IMR-90 (cell line): Measurements from ENCODE around the gene HADHA. TPM values are rescaled to one million over a fixed set of nuclear protein-coding genes. Genes with fewer than 3 reads are reported as not detected.

ENCODE experiments used
- ATAC-seq: fragments of 200-7000 bp; cut with Tn5 transposase; 2 replicates; pipeline ENCODE4 v1.9.1; 2020; ENCODE audit warnings: low read depth, mild to moderate bottlenecking, moderate library complexity
- BruUV-seq: library from RNA; stranded (reverse); fragments of 400-500 nt; replicated peaks from 2 replicates; lab custom pipeline; 2021; lab: Mats Ljungman, UMichigan
- CTCF ChIA-PET: fragments of 300-600 bp; formaldehyde crosslinking; extraction: SDS; loops from one replicate; lab custom pipeline; 2021; ENCODE audit warnings: antibody characterized with exemption; lab: Yijun Ruan, JAX
- POLR2A ChIA-PET: fragments of 300-600 bp; sonication (Branson Sonifier 250); formaldehyde crosslinking; loops from one replicate; lab custom pipeline; 2022; ENCODE audit warnings: antibody characterized with exemption; ENCODE audit not compliant: unreplicated experiment; lab: Charles Lee
- DNase-seq: peaks from one replicate; pipeline ENCODE4 v3.0.0; 2013
- H2AFZ ChIP-seq: replicated peaks from 2 replicates; pipeline ENCODE3; 2013; ENCODE audit warnings: low read length, mild to moderate bottlenecking; ENCODE audit not compliant: poor library complexity
- H2AK5ac ChIP-seq: 2 replicates; pipeline ENCODE4 v1.6.1; 2013; ENCODE audit warnings: low read depth, low read length, inconsistent platforms
- H2AK9ac ChIP-seq: replicated peaks from 2 replicates; pipeline ENCODE3; 2013; ENCODE audit warnings: mild to moderate bottlenecking, low read depth, low read length, moderate library complexity; ENCODE audit not compliant: poor library complexity
- H2BK120ac ChIP-seq: 2 replicates; pipeline ENCODE4 v1.6.1; 2013; ENCODE audit warnings: low read depth, low read length, inconsistent platforms
- H2BK15ac ChIP-seq: 3 replicates; pipeline ENCODE4 v1.6.1; 2013; ENCODE audit warnings: low read depth, low read length, inconsistent platforms
- H2BK20ac ChIP-seq: 2 replicates; pipeline ENCODE4 v1.6.1; 2013; ENCODE audit warnings: low read depth, mild to moderate bottlenecking, inconsistent platforms, low read length, moderate library complexity
- H2BK5ac ChIP-seq: 2 replicates; pipeline ENCODE4 v1.6.1; 2013; ENCODE audit warnings: mild to moderate bottlenecking, low read depth, low read length, inconsistent platforms; ENCODE audit not compliant: poor library complexity, severe bottlenecking
- H3K14ac ChIP-seq: replicated peaks from 2 replicates; pipeline ENCODE4 v1.6.1; 2013; ENCODE audit warnings: low read depth, low read length, inconsistent platforms
- H3K18ac ChIP-seq: 2 replicates; pipeline ENCODE4 v1.6.1; 2013; ENCODE audit warnings: low read depth, low read length, control low read depth
- H3K23ac ChIP-seq: 2 replicates; pipeline ENCODE4 v1.6.1; 2013; ENCODE audit warnings: low read depth, low read length, inconsistent platforms
- H3K27ac ChIP-seq: 2 replicates; pipeline ENCODE4 v1.5.1; 2013; ENCODE audit warnings: mild to moderate bottlenecking, control low read depth, low read length; ENCODE audit not compliant: insufficient read depth
- H3K27me3 ChIP-seq: 2 replicates; pipeline ENCODE4 v1.6.1; 2013; ENCODE audit warnings: low read length; ENCODE audit not compliant: control insufficient read depth, insufficient read depth
- H3K36me3 ChIP-seq: 2 replicates; pipeline ENCODE4 v1.6.1; 2013; ENCODE audit warnings: low read length, mixed read lengths; ENCODE audit not compliant: control insufficient read depth, insufficient read depth
- H3K4ac ChIP-seq: 2 replicates; pipeline ENCODE4 v1.6.1; 2013; ENCODE audit warnings: low read depth, low read length, inconsistent platforms
- H3K4me1 ChIP-seq: 2 replicates; pipeline ENCODE4 v1.6.1; 2013; ENCODE audit warnings: low read length, mixed read lengths; ENCODE audit not compliant: control insufficient read depth, insufficient read depth
- H3K4me2 ChIP-seq: 2 replicates; pipeline ENCODE4 v1.6.1; 2013; ENCODE audit warnings: low read depth, mild to moderate bottlenecking, control low read depth, low read length, moderate library complexity
- H3K4me3 ChIP-seq: 2 replicates; pipeline ENCODE4 v1.5.1; 2013; ENCODE audit warnings: low read depth, mild to moderate bottlenecking, control low read depth, low read length, moderate library complexity; ENCODE audit not compliant: insufficient read depth
- H3K56ac ChIP-seq: 2 replicates; pipeline ENCODE4 v1.6.1; 2013; ENCODE audit warnings: low read length, inconsistent platforms; ENCODE audit not compliant: insufficient read depth; ENCODE audit errors: extremely low read depth
- H3K79me1 ChIP-seq, 2 experiments: 2 replicates each; pipeline ENCODE4 v1.6.1; 2013; ENCODE audit warnings: low read length in 2 of 2, inconsistent platforms in 1 of 2, low read depth in 1 of 2
- H3K9ac ChIP-seq: 2 replicates; pipeline ENCODE4 v1.6.1; 2013; ENCODE audit warnings: low read depth, low read length, control low read depth
- H3K9me1 ChIP-seq: 2 replicates; pipeline ENCODE4 v1.6.1; 2013; ENCODE audit warnings: low read length, inconsistent platforms; ENCODE audit not compliant: insufficient read depth
- H3K9me3 ChIP-seq: 2 replicates; pipeline ENCODE4 v1.6.1; 2013; ENCODE audit warnings: low read length; ENCODE audit not compliant: control insufficient read depth, insufficient read depth
- H4K20me1 ChIP-seq: 2 replicates; pipeline ENCODE4 v1.6.1; 2013; ENCODE audit warnings: low read length, inconsistent platforms; ENCODE audit not compliant: insufficient read depth
- H4K5ac ChIP-seq: 2 replicates; pipeline ENCODE4 v1.6.1; 2013; ENCODE audit warnings: mild to moderate bottlenecking, low read depth, low read length, control low read depth
- H4K8ac ChIP-seq, 2 experiments: 2 replicates each; pipeline ENCODE4 v1.6.1; 2013; ENCODE audit warnings: low read depth in 2 of 2, low read length in 2 of 2, control low read depth in 1 of 2, inconsistent platforms in 1 of 2
- H4K91ac ChIP-seq: 2 replicates; pipeline ENCODE4 v1.6.1; 2013; ENCODE audit warnings: low read depth, low read length, inconsistent platforms; ENCODE audit not compliant: insufficient read depth
- MAFK ChIP-seq: IDR thresholded peaks from 2 replicates; pipeline ENCODE4 v1.6.1; 2012; ENCODE audit warnings: low read depth, low read length, improper control_type of control experiment
- USF2 ChIP-seq: fragments of 150-350 bp; IDR thresholded peaks from 2 replicates; pipeline ENCODE4 v1.6.1; 2017; ENCODE audit warnings: mild to moderate bottlenecking, antibody characterized with exemption, low read length, low read depth
- WGBS, 2 experiments: methylation state at CpG; one replicate each; pipeline versions ENCODE4 v1.1.5 to v1.1.7; 2013; ENCODE audit warnings: missing lambda C conversion rate in 2 of 2; ENCODE audit not compliant: insufficient read length in 1 of 2; ENCODE audit errors: extremely low coverage in 2 of 2; 5-methylcytosine and 5-hydroxymethylcytosine counted together
- dilution Hi-C: fragments of 300-500 bp; cut with HindIII; formaldehyde crosslinking; loops from one replicate; pipeline ENCODE4 v1.14.3; 2018; ENCODE audit warnings: low sequenced_read_pairs; ENCODE audit not compliant: unreplicated experiment
- in situ Hi-C: fragments of 300-500 bp; cut with MboI; formaldehyde crosslinking; loops from 3 replicates; pipeline ENCODE4 v1.14.3; 2019; ENCODE audit warnings: low sequenced_read_pairs, inconsistent platforms, mixed read lengths
- intact Hi-C: fragments of 100-400 bp; cut with micrococcal nuclease; formaldehyde crosslinking; loops from 2 replicates; pipeline ENCODE4 v1.10.0; 2022
- polyA plus RNA-seq, 3 experiments: library from polyadenylated mRNA; depleted of rRNA; stranded (reverse); fragments of >200 nt; gene quantifications; 2 replicates each; pipeline ENCODE4 v1.2.3, GENCODE V29; 2012; ENCODE audit warnings: low replicate concordance in 1 of 3
- total RNA-seq: library from RNA; depleted of rRNA; stranded (reverse); fragments of >200 nt; gene quantifications from 2 replicates; pipeline ENCODE4 v1.2.3, GENCODE V29; 2012

The HADHA gene
- total and polyA plus RNA-seq, 2 of the 4 experiments (the other 2 are of a cell fraction), result 52.7 to 111 TPM

DNA sequence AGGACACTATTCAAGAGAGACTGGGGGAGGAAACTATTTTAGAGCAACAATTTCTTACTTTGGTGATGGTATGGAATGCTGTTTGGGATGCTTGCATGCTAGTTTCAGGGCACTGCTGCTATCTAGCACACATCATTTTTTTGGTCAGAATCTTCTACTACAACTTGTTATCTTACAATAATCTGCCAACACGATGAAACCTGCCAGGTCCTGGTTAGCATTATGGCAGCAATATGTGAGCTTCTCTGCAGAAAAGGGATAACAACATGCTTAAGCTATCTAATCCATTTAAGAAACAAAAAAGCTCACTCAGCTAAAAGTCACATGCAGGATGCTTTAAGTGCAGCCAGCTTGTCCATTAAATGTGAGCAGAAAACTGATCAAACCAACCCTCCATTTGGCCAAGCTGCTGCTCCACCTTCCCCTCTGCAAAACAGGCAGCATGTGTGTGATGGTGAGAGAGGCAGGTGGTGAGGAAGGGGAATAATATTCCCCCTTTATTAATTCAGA, 41.4 kb downstream of the HADHA start:
- H3K4ac ChIP-seq, result no peak overlapping the region
- in situ Hi-C loops (no loop called here), intact Hi-C loops (loop anchor here (5.0 kb wide), 1 partner anchor 34 kb away; no protein-coding TSS in a partner anchor), dilution Hi-C loops (no loop called here)
- ChIA-PET POLR2A (no interaction called here), CTCF (no interaction called here)
- H3K9me1 ChIP-seq, result no peaks in the 10 kb centered on the region
- no TSS peak for BruUV-seq
- H2BK20ac ChIP-seq, result no peak overlapping the region
- H3K4me3 ChIP-seq, result no peak overlapping the region
- no peaks in the 10 kb centered on the region for H4K20me1 ChIP-seq
- H2AK9ac ChIP-seq, result no peak overlapping the region
- H4K8ac ChIP-seq, result no peak overlapping the region
- no peak overlapping the region for H3K27ac ChIP-seq
- H2BK15ac ChIP-seq, result no peak overlapping the region
- TF ChIP-seq MAFK (peak; percentile 32; the same call in 1 of the 2 replicates), USF2 (no peak)
- H3K9me3 ChIP-seq, result no peaks in the 10 kb centered on the region
- no peak overlapping the region for H2BK120ac ChIP-seq
- no peaks in the 10 kb centered on the region for H3K4me1 ChIP-seq
- no peak overlapping the region for H3K23ac ChIP-seq
- ATAC-seq (no peak), DNase-seq (no peak)
- H3K18ac ChIP-seq, result no peak overlapping the region
- no CpG with 5 or more reads among the region's 1 CpG for WGBS, 2 experiments
- peaks cover 0 to 2% of the 10 kb centered on the region in 2 experiments; a peak in 1 of 4 replicates for H3K79me1 ChIP-seq
- no peak overlapping the region for H3K56ac ChIP-seq
- no peak overlapping the region for H3K9ac ChIP-seq
- H2BK5ac ChIP-seq, result no peak overlapping the region
- no peak overlapping the region; the same call in 1 of the 2 replicates for H4K5ac ChIP-seq
- H2AK5ac ChIP-seq, result no peak overlapping the region
- H3K27me3 ChIP-seq, result no peaks in the 10 kb centered on the region
- peaks cover 32% of the 10 kb centered on the region for H3K36me3 ChIP-seq
- no peak overlapping the region for H3K14ac ChIP-seq
- H2AFZ ChIP-seq, result no peak overlapping the region
- H3K4me2 ChIP-seq, result no peak overlapping the region
- no peak overlapping the region for H4K91ac ChIP-seq
